HFF-Myc (cell line): ENCODE data around the gene CLEC9A.

Source experiments
- DNase-seq: peaks from one replicate; pipeline ENCODE4 v3.0.0-alpha.2; 2011; ENCODE audit warnings: low read depth; ENCODE audit errors: extremely low read depth
- H3K4me3 ChIP-seq: replicated peaks from 2 replicates; pipeline ENCODE4 v1.5.1; 2011; ENCODE audit warnings: low read depth, mild to moderate bottlenecking, control low read depth, low read length
- TF ChIP-seq, protein P1 (sequence below): IDR thresholded peaks from 2 replicates; pipeline ENCODE4 v1.5.1; 2012; ENCODE audit warnings: mild to moderate bottlenecking, low read depth, low read length, control low read depth; ENCODE audit errors: missing control alignments

CLEC9A gene

DNA sequence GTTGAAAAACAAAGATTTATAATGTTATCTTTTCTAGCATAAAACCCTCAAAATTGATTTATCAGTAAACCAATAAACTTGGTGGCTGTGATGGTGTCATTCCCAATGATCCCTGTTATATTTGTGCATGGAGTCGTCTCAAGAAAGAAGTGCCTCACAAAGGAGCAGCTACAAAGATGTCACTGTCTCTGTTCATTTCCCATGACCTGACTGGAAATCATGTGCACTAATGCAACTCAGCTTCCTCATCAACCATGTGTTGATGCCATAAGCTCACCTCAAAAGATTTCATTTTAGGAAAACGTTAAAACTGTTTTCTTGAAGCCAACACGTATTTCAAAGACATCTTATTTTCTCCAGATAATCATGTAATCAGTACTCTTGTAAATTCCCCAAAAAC is 39.5 kb downstream of the CLEC9A start:
- DNase-seq, result no peak
- TF ChIP-seq, protein P1, sequence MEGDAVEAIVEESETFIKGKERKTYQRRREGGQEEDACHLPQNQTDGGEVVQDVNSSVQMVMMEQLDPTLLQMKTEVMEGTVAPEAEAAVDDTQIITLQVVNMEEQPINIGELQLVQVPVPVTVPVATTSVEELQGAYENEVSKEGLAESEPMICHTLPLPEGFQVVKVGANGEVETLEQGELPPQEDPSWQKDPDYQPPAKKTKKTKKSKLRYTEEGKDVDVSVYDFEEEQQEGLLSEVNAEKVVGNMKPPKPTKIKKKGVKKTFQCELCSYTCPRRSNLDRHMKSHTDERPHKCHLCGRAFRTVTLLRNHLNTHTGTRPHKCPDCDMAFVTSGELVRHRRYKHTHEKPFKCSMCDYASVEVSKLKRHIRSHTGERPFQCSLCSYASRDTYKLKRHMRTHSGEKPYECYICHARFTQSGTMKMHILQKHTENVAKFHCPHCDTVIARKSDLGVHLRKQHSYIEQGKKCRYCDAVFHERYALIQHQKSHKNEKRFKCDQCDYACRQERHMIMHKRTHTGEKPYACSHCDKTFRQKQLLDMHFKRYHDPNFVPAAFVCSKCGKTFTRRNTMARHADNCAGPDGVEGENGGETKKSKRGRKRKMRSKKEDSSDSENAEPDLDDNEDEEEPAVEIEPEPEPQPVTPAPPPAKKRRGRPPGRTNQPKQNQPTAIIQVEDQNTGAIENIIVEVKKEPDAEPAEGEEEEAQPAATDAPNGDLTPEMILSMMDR, result no peak
- no peak overlapping the region for H3K4me3 ChIP-seq

DNA sequence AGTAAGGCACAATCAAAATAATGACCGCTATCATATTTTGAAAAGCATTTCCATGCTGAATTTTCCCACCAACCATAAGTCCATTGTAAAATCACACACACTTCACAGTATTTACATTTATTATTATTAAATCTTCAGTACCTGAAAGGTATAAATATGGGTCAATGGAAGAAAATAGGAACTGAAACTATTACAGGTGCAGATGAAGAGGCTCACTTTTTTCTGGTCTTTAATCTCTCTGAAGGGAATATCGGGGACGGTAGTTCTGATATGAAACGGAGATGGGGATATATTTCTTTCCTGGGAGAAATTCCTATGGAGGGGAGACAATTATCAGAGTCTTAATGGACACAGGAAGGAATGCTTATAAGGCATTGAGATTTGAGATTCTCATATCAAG is 39.9 kb downstream of the CLEC9A start:
- H3K4me3 ChIP-seq, result no peak overlapping the region
- TF ChIP-seq, protein P1, result no peak
- DNase-seq, result no peak

DNA sequence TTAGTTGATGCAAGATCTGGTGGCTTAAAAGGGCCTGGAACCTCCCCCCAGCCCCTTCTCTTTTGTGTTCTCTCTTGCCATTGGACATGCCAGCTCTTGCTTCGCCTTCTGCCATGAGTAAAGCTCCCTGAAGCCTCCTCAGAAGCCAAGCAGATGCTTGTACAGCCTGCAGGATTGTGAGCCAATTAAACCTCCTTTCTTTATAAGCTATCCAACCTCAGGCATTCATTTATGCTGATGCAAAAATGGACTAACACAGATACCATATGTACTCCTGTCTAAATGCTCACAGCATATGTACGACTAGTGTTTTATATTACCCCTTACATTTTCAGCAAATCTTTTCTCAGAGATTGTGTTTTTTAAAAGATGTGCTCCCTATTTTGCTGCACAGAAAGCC is 41.6 kb downstream of the CLEC9A start:
- H3K4me3 ChIP-seq, result no peak overlapping the region
- DNase-seq, result no peak

DNA sequence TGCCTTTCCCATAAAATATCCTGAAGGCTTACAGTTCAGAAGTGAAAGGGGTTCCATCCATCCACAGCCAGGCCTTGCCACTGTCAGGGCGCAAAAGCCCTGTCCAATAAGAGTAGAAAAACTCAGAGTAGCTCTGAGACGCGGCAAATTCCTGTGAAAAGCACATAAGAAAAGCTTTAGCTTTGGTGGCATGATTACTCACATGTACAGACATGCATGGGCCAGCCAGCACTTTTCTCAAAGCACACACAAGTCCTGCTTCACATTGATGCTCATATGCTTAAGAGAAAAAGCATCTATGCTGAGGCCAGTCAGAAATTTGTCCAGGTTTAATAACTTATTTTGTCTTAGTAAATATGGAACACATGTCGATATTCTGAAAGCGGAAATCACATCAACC is 42.8 kb downstream of the CLEC9A start:
- TF ChIP-seq, protein P1, result no peak
- no peak overlapping the region for H3K4me3 ChIP-seq
- DNase-seq, result no peak

More for the DNA sequence above, 41.6 kb downstream of the CLEC9A start:
- TF ChIP-seq, protein P1, result no peak

DNA sequence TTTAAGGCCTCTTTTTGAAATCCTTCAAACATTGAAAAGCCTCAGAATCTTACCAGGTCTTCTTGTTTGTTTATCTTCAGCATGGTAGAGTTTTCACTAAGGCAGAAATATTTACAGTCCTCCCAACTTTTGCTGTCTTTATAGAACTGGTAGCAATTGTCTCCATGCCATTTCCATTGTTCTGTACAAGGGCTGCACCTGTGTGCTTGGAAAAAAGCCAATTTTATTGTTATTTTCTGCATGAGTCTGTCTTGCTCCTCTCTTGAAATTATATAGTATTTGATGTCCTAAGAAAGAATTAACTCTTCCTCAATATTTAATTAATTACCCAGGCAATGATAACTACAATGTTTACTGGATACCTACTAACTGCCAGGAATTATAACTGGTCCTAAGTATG is 45.0 kb downstream of the CLEC9A start:
- no peak for DNase-seq
- no peak overlapping the region for H3K4me3 ChIP-seq
- TF ChIP-seq, protein P1, result no peak

DNA sequence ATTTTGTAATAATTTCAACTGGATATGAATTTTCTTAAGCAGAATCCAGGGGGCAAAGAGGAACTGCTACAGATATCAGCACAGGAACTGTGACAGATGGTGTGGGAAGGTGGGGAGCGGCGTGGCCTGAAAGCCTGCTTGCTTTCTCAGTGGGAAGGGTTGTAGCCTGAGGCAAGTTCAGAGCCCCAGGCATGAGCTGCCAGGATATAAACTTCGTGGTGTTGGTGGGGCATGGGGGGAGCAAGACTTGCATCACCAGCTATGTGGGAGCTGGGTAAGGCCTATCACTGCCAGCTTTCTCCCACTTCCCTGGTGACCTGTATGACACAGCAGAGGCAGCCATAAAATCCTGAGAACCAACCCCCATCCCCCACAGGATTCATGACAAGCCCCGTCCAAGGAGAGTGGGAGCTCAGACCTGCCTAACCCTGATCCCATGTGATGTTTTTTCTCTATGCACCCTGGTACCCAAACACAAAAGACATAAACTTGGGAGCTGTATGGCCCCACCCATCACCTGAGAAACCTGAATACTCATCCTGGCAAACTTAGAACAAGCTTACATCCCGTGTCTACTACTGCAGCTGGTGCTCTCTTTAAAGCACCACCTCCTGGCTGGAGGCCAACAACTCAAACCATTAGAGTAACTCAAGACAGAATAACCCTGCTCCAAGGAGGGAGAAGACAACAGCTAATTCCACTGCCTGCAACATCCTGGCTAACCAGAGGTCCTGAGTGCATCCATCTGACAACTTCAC is 51.8 kb downstream of the CLEC9A start:
- no peak for DNase-seq
- TF ChIP-seq, protein P1, result no peak
- no peak overlapping the region for H3K4me3 ChIP-seq

DNA sequence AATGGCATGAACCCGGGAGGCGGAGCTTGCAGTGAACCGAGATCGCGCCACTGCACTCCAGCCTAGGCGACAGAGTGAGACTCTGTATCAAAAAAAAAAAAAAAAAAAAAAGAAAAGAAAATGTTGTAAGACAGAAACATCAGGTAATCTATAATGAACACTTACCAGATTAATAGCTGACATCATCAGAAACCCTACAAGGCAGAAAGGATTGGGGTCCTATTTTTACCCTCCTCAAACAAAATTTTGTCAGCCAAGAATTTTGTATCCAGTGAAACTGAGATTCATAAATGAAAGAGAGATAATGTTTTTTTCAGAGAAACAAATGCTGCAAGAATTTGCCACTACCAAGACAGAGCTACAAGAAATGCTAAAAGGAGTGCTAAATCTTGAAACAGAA is 54.3 kb downstream of the CLEC9A start:
- TF ChIP-seq, protein P1, result no peak
- no peak for DNase-seq
- H3K4me3 ChIP-seq, result no peak overlapping the region
